Mesendoderm (in vitro differentiated cells): ENCODE data around the gene RBBP8.

Experiments
- DNase-seq: peaks from one replicate; pipeline ENCODE4 v3.0.0; 2013
- H2AK5ac ChIP-seq: 2 replicates; pipeline ENCODE4 v1.6.1; 2013; ENCODE audit warnings: low read length, inconsistent platforms
- H2BK120ac ChIP-seq: 2 replicates; pipeline ENCODE4 v1.6.1; 2013; ENCODE audit warnings: low read depth, mild to moderate bottlenecking, low read length, moderate library complexity, mixed read lengths
- H2BK15ac ChIP-seq: replicated peaks from 2 replicates; pipeline ENCODE4 v1.6.1; 2013; ENCODE audit warnings: low read depth, mild to moderate bottlenecking, moderate library complexity
- H2BK5ac ChIP-seq: 2 replicates; pipeline ENCODE4 v1.6.1; 2013; ENCODE audit warnings: low read length, inconsistent platforms
- H3K18ac ChIP-seq: 2 replicates; pipeline ENCODE4 v1.6.1; 2013; ENCODE audit warnings: mild to moderate bottlenecking, low read length, mixed read lengths
- H3K23ac ChIP-seq: one replicate; pipeline ENCODE4 v1.6.1; 2013; ENCODE audit warnings: low read length
- H3K27ac ChIP-seq: 2 replicates; pipeline ENCODE4 v1.5.1; 2013; ENCODE audit warnings: low read depth, mild to moderate bottlenecking, inconsistent platforms, low read length, moderate library complexity
- H3K27me3 ChIP-seq: 2 replicates; pipeline ENCODE4 v1.6.1; 2013; ENCODE audit warnings: low read length, control low read depth, mild to moderate bottlenecking, inconsistent platforms; ENCODE audit not compliant: insufficient read depth, poor library complexity
- H3K36me3 ChIP-seq: 2 replicates; pipeline ENCODE4 v1.6.1; 2013; ENCODE audit warnings: low read length, inconsistent platforms; ENCODE audit not compliant: control insufficient read depth, insufficient read depth
- H3K4ac ChIP-seq: one replicate; pipeline ENCODE4 v1.6.1; 2013; ENCODE audit warnings: low read depth, mild to moderate bottlenecking, low read length, moderate library complexity
- H3K4me1 ChIP-seq: 2 replicates; pipeline ENCODE4 v1.6.1; 2013; ENCODE audit warnings: low read depth, low read length, inconsistent platforms; ENCODE audit not compliant: control insufficient read depth
- H3K4me2 ChIP-seq: 2 replicates; pipeline ENCODE4 v1.6.1; 2013; ENCODE audit warnings: low read length
- H3K4me3 ChIP-seq: 2 replicates; pipeline ENCODE4 v1.5.1; 2013; ENCODE audit warnings: mild to moderate bottlenecking, low read length
- H3K56ac ChIP-seq: one replicate; pipeline ENCODE4 v1.6.1; 2013; ENCODE audit warnings: low read length
- H3K79me1 ChIP-seq: 2 replicates; pipeline ENCODE4 v1.6.1; 2013; ENCODE audit warnings: low read length, inconsistent platforms
- H3K79me2 ChIP-seq: 2 replicates; pipeline ENCODE4 v1.6.1; 2013; ENCODE audit warnings: mild to moderate bottlenecking, low read length; ENCODE audit not compliant: control insufficient read depth, insufficient read depth
- H3K9ac ChIP-seq: 2 replicates; pipeline ENCODE4 v1.6.1; 2013; ENCODE audit warnings: low read length, inconsistent platforms
- H4K5ac ChIP-seq: one replicate; pipeline ENCODE4 v1.6.1; 2013; ENCODE audit warnings: low read length
- H4K8ac ChIP-seq: one replicate; pipeline ENCODE4 v1.6.1; 2013; ENCODE audit warnings: low read depth, mild to moderate bottlenecking, control low read depth, low read length, moderate library complexity
- WGBS: extraction: QIAGEN DNeasy Blood & Tissue Kit; methylation state at CpG from one replicate; pipeline ENCODE4 v1.1.7; 2013; ENCODE audit warnings: low lambda C conversion rate, missing lambda C conversion rate; ENCODE audit not compliant: insufficient coverage; ENCODE audit errors: extremely low coverage; 5-methylcytosine and 5-hydroxymethylcytosine counted together

Gene RBBP8

DNA sequence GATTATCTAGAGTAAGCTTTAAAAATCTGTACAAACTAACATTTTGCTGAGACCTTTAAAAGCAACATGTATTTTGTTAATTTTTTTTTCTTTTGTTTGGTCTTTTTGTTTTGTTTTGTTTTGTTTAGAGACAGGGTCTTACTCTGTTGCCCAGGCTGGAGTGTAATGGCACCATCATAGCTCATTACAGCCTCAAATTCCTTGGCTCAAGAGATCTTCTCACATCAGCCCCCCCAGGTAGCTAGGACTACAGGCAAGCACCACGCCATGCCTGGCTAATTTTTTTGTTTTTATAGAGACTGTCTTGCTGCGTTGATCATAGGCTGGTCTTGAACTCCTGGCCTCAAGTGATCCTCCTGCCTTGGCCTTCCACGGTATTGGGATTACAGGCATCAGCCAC lies 23.1 kb downstream of the RBBP8 start:
- no peak overlapping the region for H3K4ac ChIP-seq
- H3K23ac ChIP-seq, result no peak overlapping the region
- H3K56ac ChIP-seq, result no peak overlapping the region
- H2BK120ac ChIP-seq, result no peak overlapping the region
- no peaks in the 10 kb centered on the region for H3K4me1 ChIP-seq
- no peak overlapping the region for H2BK5ac ChIP-seq
- H2AK5ac ChIP-seq, result no peak overlapping the region
- no peaks in the 10 kb centered on the region for H3K27me3 ChIP-seq
- H3K79me2 ChIP-seq, result no peaks in the 10 kb centered on the region
- H3K27ac ChIP-seq, result no peak overlapping the region
- no peak overlapping the region for H4K8ac ChIP-seq
- H3K4me3 ChIP-seq, result no peak overlapping the region
- no peak overlapping the region for H3K4me2 ChIP-seq
- no peak overlapping the region for H4K5ac ChIP-seq
- no peak overlapping the region for H3K9ac ChIP-seq
- WGBS, result no CpG with 5 or more reads among the region's 3 CpGs
- H3K36me3 ChIP-seq, result no peaks in the 10 kb centered on the region
- H2BK15ac ChIP-seq, result no peak overlapping the region
- no peak overlapping the region for H3K18ac ChIP-seq
- no peaks in the 10 kb centered on the region for H3K79me1 ChIP-seq
- no peak for DNase-seq

DNA sequence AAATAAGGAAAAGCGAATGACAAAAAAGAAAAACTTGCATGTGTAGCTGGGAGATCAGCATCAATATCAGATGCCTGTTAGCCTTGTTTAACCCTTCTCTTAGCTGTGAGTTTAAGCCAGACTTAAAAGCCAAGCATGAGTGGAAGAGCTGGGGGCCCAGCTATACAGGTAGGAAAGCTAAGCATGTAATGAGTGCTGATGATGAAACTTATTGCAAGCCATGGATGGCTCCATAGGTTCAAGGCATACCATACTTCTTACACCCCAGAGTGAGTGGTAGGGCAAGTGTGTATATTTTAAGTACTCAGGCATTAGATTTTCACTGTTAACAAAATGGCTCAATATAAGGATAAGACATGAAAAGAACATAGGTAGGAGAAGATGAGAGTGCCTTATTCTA lies 28.0 kb downstream of the RBBP8 start:
- no peak overlapping the region for H2BK5ac ChIP-seq
- H2AK5ac ChIP-seq, result no peak overlapping the region
- H3K27ac ChIP-seq, result no peak overlapping the region
- no peak overlapping the region for H3K56ac ChIP-seq
- no peak overlapping the region for H2BK120ac ChIP-seq
- H3K36me3 ChIP-seq, result no peaks in the 10 kb centered on the region
- no peaks in the 10 kb centered on the region for H3K79me2 ChIP-seq
- no peak overlapping the region for H2BK15ac ChIP-seq
- no peaks in the 10 kb centered on the region for H3K4me1 ChIP-seq
- H4K5ac ChIP-seq, result no peak overlapping the region
- no peak overlapping the region for H3K4ac ChIP-seq
- no peak overlapping the region for H3K23ac ChIP-seq
- H3K4me2 ChIP-seq, result no peak overlapping the region
- no peak overlapping the region for H3K18ac ChIP-seq
- peaks cover 2% of the 10 kb centered on the region for H3K79me1 ChIP-seq
- H3K9ac ChIP-seq, result no peak overlapping the region
- WGBS, result no CpG with 5 or more reads among the region's 1 CpG
- DNase-seq, result peak; percentile 56
- H3K4me3 ChIP-seq, result no peak overlapping the region
- H4K8ac ChIP-seq, result no peak overlapping the region
- no peaks in the 10 kb centered on the region for H3K27me3 ChIP-seq

DNA sequence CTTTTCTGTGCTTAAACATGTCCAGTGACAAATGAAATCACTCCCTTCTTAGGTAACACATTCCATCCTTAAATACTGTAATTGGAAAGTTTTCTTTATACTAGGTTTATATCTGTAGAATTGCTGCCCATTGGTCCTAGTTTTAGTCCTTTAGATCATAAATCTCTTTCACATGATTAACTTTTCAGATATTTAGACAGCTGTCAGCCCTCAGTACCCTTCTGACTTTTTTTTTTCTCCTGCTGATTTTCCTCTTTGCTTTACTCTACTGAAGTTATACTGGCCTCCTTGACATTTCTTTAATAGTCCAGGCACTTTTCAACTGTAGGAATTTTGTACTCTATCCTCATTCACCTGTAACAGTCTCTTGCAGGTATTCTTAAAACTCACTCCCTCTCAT lies 28.9 kb downstream of the RBBP8 start:
- H3K9ac ChIP-seq, result no peak overlapping the region
- H4K5ac ChIP-seq, result no peak overlapping the region
- no peak overlapping the region for H4K8ac ChIP-seq
- H3K4me1 ChIP-seq, result no peaks in the 10 kb centered on the region
- no peak overlapping the region for H3K27ac ChIP-seq
- peaks cover 2% of the 10 kb centered on the region for H3K79me1 ChIP-seq
- DNase-seq, result no peak
- H2AK5ac ChIP-seq, result no peak overlapping the region
- H2BK5ac ChIP-seq, result no peak overlapping the region
- H3K56ac ChIP-seq, result no peak overlapping the region
- no peak overlapping the region for H3K4me2 ChIP-seq
- H2BK120ac ChIP-seq, result no peak overlapping the region
- H3K27me3 ChIP-seq, result no peaks in the 10 kb centered on the region
- no peak overlapping the region for H3K4me3 ChIP-seq
- H3K18ac ChIP-seq, result no peak overlapping the region
- no peak overlapping the region for H2BK15ac ChIP-seq
- H3K36me3 ChIP-seq, result no peaks in the 10 kb centered on the region
- H3K79me2 ChIP-seq, result no peaks in the 10 kb centered on the region
- H3K4ac ChIP-seq, result no peak overlapping the region
- H3K23ac ChIP-seq, result no peak overlapping the region

DNA sequence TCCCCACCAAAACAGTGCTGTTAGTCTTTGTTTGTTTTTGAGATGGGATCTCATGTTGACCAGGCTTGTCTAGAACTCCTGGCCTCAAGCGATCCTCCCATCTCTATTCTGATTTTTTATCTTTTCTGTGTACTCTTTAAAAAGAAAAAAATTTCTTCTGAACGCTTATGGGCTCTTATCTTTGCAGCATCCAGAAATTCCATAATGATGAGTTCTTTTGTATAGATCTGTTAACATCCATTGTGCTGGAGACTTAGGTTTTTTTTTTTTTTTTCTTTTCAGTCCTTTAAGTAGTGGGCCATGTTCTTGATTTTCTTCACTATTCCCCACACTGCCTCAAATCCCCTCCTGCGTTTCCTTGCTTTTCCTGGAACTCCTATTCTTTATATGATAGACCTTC lies 31.0 kb downstream of the RBBP8 start:
- Histone ChIP-seq H3K56ac (no peak overlapping the region), H3K27me3 (no peaks in the 10 kb centered on the region), H2BK120ac (no peak overlapping the region), H3K79me2 (no peaks in the 10 kb centered on the region), H3K4me3 (no peak overlapping the region), H3K27ac (no peak overlapping the region), H3K79me1 (peaks cover 2% of the 10 kb centered on the region), H3K9ac (no peak overlapping the region), H3K36me3 (no peaks in the 10 kb centered on the region), H3K23ac (no peak overlapping the region), H3K4me2 (no peak overlapping the region), H3K18ac (no peak overlapping the region), H4K8ac (no peak overlapping the region), H2AK5ac (no peak overlapping the region), H3K4me1 (no peaks in the 10 kb centered on the region), H2BK15ac (no peak overlapping the region), H3K4ac (no peak overlapping the region), H4K5ac (no peak overlapping the region), H2BK5ac (no peak overlapping the region)
- DNase-seq, result no peak
- no CpG with 5 or more reads among the region's 3 CpGs for WGBS

DNA sequence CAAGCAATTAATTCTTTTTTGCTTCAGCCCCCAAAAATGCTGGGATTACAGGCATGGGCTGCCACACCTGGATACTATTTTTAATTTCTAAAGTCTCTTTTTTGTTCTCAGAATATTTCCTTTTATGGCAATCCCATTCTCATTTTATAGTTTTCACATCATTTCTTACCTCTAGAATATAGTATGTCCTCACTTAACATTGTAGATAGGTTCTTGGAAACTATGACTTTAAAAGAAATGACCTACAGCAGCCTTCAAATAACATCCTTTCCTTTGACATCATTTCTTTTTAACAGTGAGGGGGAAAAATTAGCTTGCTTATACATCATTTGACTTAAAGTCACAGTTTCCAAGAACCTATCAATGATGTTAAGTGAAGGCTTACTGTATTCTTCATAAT lies 31.6 kb downstream of the RBBP8 start:
- H3K36me3 ChIP-seq, result no peaks in the 10 kb centered on the region

DNA sequence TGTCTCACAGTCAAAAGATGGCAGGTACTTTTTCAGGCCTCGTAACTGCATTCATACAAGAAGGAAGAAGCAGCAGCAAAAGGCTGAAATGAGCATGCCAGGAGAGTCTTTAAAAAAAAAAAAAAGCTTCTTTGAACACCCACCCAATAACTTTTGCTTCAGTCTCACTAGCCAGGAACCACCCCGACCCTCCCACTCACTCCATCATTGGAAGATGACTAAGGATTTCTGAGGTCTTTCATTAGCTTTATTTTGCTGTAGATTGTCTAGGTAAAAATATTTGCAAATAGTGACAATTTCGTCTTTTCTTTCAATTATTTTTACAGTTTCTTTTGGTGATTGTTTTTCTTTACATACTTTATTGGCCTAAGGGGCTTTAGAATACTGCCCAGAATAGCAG lies 37.9 kb downstream of the RBBP8 start:
- H3K4ac ChIP-seq, result no peak overlapping the region
- H4K5ac ChIP-seq, result no peak overlapping the region
- no peak overlapping the region for H3K27ac ChIP-seq
- H2BK5ac ChIP-seq, result no peak overlapping the region
- no peak overlapping the region for H4K8ac ChIP-seq
- H3K56ac ChIP-seq, result no peak overlapping the region
- H2BK15ac ChIP-seq, result no peak overlapping the region
- H2BK120ac ChIP-seq, result no peak overlapping the region
- no peaks in the 10 kb centered on the region for H3K79me2 ChIP-seq
- no peak overlapping the region for H3K4me3 ChIP-seq
- no peaks in the 10 kb centered on the region for H3K27me3 ChIP-seq
- WGBS, result no CpG with 5 or more reads among the region's 3 CpGs
- no peaks in the 10 kb centered on the region for H3K36me3 ChIP-seq
- no peak overlapping the region for H3K9ac ChIP-seq
- H3K4me2 ChIP-seq, result no peak overlapping the region
- H3K79me1 ChIP-seq, result no peaks in the 10 kb centered on the region
- H3K18ac ChIP-seq, result no peak overlapping the region
- H2AK5ac ChIP-seq, result no peak overlapping the region
- no peaks in the 10 kb centered on the region for H3K4me1 ChIP-seq
- no peak for DNase-seq
- no peak overlapping the region for H3K23ac ChIP-seq

More for the DNA sequence above, 31.6 kb downstream of the RBBP8 start:
- Histone ChIP-seq H2BK120ac (no peak overlapping the region), H2BK5ac (no peak overlapping the region), H2BK15ac (no peak overlapping the region), H3K79me1 (peaks cover 2% of the 10 kb centered on the region), H3K56ac (no peak overlapping the region), H3K27ac (no peak overlapping the region), H3K9ac (no peak overlapping the region), H4K5ac (no peak overlapping the region), H3K27me3 (no peaks in the 10 kb centered on the region), H3K4me3 (no peak overlapping the region), H3K4me1 (no peaks in the 10 kb centered on the region), H4K8ac (no peak overlapping the region), H3K4ac (no peak overlapping the region), H3K79me2 (no peaks in the 10 kb centered on the region), H2AK5ac (no peak overlapping the region), H3K18ac (no peak overlapping the region), H3K4me2 (no peak overlapping the region), H3K23ac (no peak overlapping the region)
- no peak for DNase-seq
